Tibial nerve (tissue), 4 donors: ENCODE results near the gene NCAPD3. TPM values are rescaled to one million over a fixed set of nuclear protein-coding genes. Genes with fewer than 3 reads are reported as not detected.

Source experiments
- DNase-seq, 2 donors: peaks; one replicate each; pipeline ENCODE4 v3.0.0-alpha.2; 2019; ENCODE audit warnings: low spot score in 2 of 2
- H3K27ac ChIP-seq, 4 donors: fragments of 200-600 bp; sonication (generic) in 3 of 4; one replicate each; pipeline ENCODE4 v1.5.1; 2017 to 2019; ENCODE audit warnings: mild to moderate bottlenecking in 1 of 4
- H3K27me3 ChIP-seq, 2 donors: fragments of 200-600 bp; sonication (generic) in 1 of 2; one replicate each; pipeline versions ENCODE4 v1.5.1 to v1.6.0; 2017 to 2019
- H3K36me3 ChIP-seq, 3 donors: fragments of 200-600 bp; sonication (generic); one replicate each; pipeline ENCODE4 v1.5.1; 2018 to 2019
- H3K4me1 ChIP-seq, 4 donors: fragments of 200-600 bp; sonication (generic) in 3 of 4; one replicate each; pipeline ENCODE4 v1.5.1; 2017 to 2019
- H3K4me3 ChIP-seq, 4 donors: fragments of 200-600 bp; sonication (generic) in 3 of 4; one replicate each; pipeline ENCODE4 v1.5.1; 2017 to 2019; ENCODE audit warnings: mild to moderate bottlenecking in 1 of 4, moderate library complexity in 1 of 4
- H3K9me3 ChIP-seq, 4 donors: fragments of 200-600 bp; sonication (generic) in 3 of 4; one replicate each; pipeline ENCODE4 v1.5.1; 2017 to 2019
- CTCF ChIP-seq, 5 experiments: fragments of 200-600 bp in 3 of 5; fragments of 450-650 bp in 2 of 5; sonication (generic) in 3 of 5; IDR thresholded peaks; one replicate each; pipeline ENCODE4 v1.5.1; 2016 to 2019; ENCODE audit warnings: antibody characterized with exemption in 5 of 5, mild to moderate bottlenecking in 3 of 5, moderate library complexity in 2 of 5
- EP300 ChIP-seq, 2 donors: sonication (generic); formaldehyde crosslinking; IDR thresholded peaks; one replicate each; pipeline ENCODE4 v1.6.1; 2017; ENCODE audit warnings: antibody characterized with exemption in 2 of 2, mild to moderate bottlenecking in 1 of 2
- POLR2A ChIP-seq, 2 donors: fragments of 450-650 bp; IDR thresholded peaks; one replicate each; pipeline ENCODE4 v1.6.1; 2017; ENCODE audit warnings: antibody characterized with exemption in 2 of 2, mild to moderate bottlenecking in 2 of 2, moderate library complexity in 2 of 2
- WGBS, 2 donors: methylation state at CpG; one replicate each; pipeline ENCODE4 v1.1.5; 2018; 5-methylcytosine and 5-hydroxymethylcytosine counted together
- total RNA-seq, 4 donors: library from RNA; depleted of rRNA; stranded (reverse); fragments of >200 nt; gene quantifications; one replicate each; pipeline ENCODE4 v1.1.0, GENCODE V29; 2016

Gene NCAPD3
- total RNA-seq, 4 donors from 2014 or later, result 8.2 to 14.7 (median 10.3) TPM

GRCh38 chr11:134144744-134145143 lies 79.0 kb downstream of the NCAPD3 start:
- Histone ChIP-seq H3K27ac (no peak overlapping the region), H3K4me1 (peaks cover 0 to 8% (median 0%) of the 10 kb centered on the region in 4 donors), H3K4me3 (no peak overlapping the region), H3K27me3 (no peaks in the 10 kb centered on the region), H3K36me3 (peaks cover 0 to 74% (median 4%) of the 10 kb centered on the region in 3 donors), H3K9me3 (no peaks in the 10 kb centered on the region)
- TF ChIP-seq CTCF (IDR thresholded peaks at IDR 0.05), result no peak
- no peak for TF ChIP-seq POLR2A (IDR thresholded peaks at IDR 0.05)
- no peak for TF ChIP-seq EP300 (IDR thresholded peaks at IDR 0.05)
- WGBS, 2 donors, result 81 to 83% methylated on average over 5 of the region's 5 CpGs
- DNase-seq, result no peak

GRCh38 chr11:134143801-134144200 lies 80.0 kb downstream of the NCAPD3 start:
- Histone ChIP-seq H3K9me3 (no peaks in the 10 kb centered on the region), H3K27me3 (no peaks in the 10 kb centered on the region), H3K27ac (no peak overlapping the region), H3K36me3 (peaks cover 0 to 65% (median 4%) of the 10 kb centered on the region in 3 donors), H3K4me1 (peaks cover 0 to 17% (median 0%) of the 10 kb centered on the region in 4 donors), H3K4me3 (no peak overlapping the region)
- WGBS, 2 donors, result 71 to 79% methylated on average over 3 of the region's 3 CpGs
- no peak for TF ChIP-seq POLR2A (IDR thresholded peaks at IDR 0.05)
- no peak for TF ChIP-seq EP300 (IDR thresholded peaks at IDR 0.05)
- no peak for TF ChIP-seq CTCF (IDR thresholded peaks at IDR 0.05)
- DNase-seq, result no peak

DNA sequence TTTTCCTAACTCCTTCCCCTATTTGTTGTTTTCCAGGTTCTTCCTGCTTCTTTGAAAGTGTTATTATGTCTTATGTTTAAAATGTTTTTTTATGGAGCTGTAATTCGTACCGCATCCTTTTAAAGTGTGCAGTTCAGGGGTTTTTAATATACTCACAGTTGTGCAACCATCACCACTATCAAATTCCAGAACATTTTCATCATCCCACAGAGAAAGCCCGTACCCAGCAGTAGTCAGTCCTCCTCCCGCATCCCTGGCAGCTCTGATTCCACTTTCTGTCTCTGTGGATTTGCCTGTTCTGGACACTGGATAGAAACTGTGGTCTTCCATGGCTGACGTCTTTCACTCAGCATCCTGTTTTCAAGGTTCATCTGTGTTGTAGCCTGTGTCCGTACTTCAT lies 81.2 kb downstream of the NCAPD3 start:
- 82 to 87% methylated on average over 6 of the region's 6 CpGs for WGBS, 2 donors
- Histone ChIP-seq H3K4me3 (no peak overlapping the region), H3K36me3 (peaks cover 0 to 52% (median 4%) of the 10 kb centered on the region in 3 donors), H3K27me3 (no peaks in the 10 kb centered on the region), H3K27ac (no peak overlapping the region), H3K9me3 (no peaks in the 10 kb centered on the region), H3K4me1 (peaks cover 0 to 18% (median 0%) of the 10 kb centered on the region in 4 donors)
- TF ChIP-seq CTCF (IDR thresholded peaks at IDR 0.05) (no peak), POLR2A (IDR thresholded peaks at IDR 0.05) (no peak), EP300 (IDR thresholded peaks at IDR 0.05) (no peak)
- no peak for DNase-seq

GRCh38 chr11:134140961-134141490 lies 82.7 kb downstream of the NCAPD3 start:
- H3K4me3 ChIP-seq, result no peak overlapping the region
- H3K27me3 ChIP-seq, result no peaks in the 10 kb centered on the region
- H3K9me3 ChIP-seq, result no peaks in the 10 kb centered on the region
- H3K36me3 ChIP-seq, result peaks cover 0 to 37% (median 4%) of the 10 kb centered on the region in 3 donors
- 93 to 96% methylated on average over 7 of the region's 7 CpGs for WGBS, 2 donors
- H3K27ac ChIP-seq, result peak overlapping the region in 1 of 4 donors; percentile 55
- TF ChIP-seq EP300 (IDR thresholded peaks at IDR 0.05) (no peak), POLR2A (IDR thresholded peaks at IDR 0.05) (no peak), CTCF (IDR thresholded peaks at IDR 0.05) (no peak)
- H3K4me1 ChIP-seq, result peaks cover 0 to 18% (median 0%) of the 10 kb centered on the region in 4 donors
- no peak for DNase-seq

GRCh38 chr11:134139873-134140331 lies 83.9 kb downstream of the NCAPD3 start:
- WGBS, 2 donors, result 40 to 43% methylated on average over 10 of the region's 10 CpGs
- Histone ChIP-seq H3K36me3 (peaks cover 0 to 28% (median 4%) of the 10 kb centered on the region in 3 donors), H3K9me3 (no peaks in the 10 kb centered on the region), H3K27me3 (no peaks in the 10 kb centered on the region), H3K27ac (peak overlapping the region; percentile 4 to 81 (median 56)), H3K4me3 (no peak overlapping the region), H3K4me1 (peaks cover 0 to 18% (median 0%) of the 10 kb centered on the region in 4 donors)
- peak; percentile 52 to 87 for DNase-seq
- no peak for TF ChIP-seq POLR2A (IDR thresholded peaks at IDR 0.05)
- peak in 1 of 2 donors; percentile 55 for TF ChIP-seq EP300 (IDR thresholded peaks at IDR 0.05)
- peak; percentile 79 to 92 (median 88) for TF ChIP-seq CTCF (IDR thresholded peaks at IDR 0.05)
